IMR-90 (cell line): ENCODE measurements around the gene CYGB.

Experiments
- CEBPB ChIP-seq: IDR thresholded peaks from 2 replicates; pipeline ENCODE4 v1.6.1; 2012; ENCODE audit warnings: low read depth, low read length, improper control_type of control experiment
- CTCF ChIP-seq: conservative IDR thresholded peaks from 2 replicates; pipeline ENCODE4 v1.5.1; 2012; ENCODE audit warnings: mild to moderate bottlenecking, low read depth, low read length, improper control_type of control experiment
- FOS ChIP-seq: fragments of 150-350 bp; IDR thresholded peaks from 2 replicates; pipeline ENCODE4 v1.6.1; 2016; ENCODE audit warnings: low read depth, low read length
- POLR2A ChIP-seq: IDR thresholded peaks from 2 replicates; pipeline ENCODE4 v1.6.1; 2012; ENCODE audit warnings: mild to moderate bottlenecking, low read depth, low read length
- SMC3 ChIP-seq: fragments of 150-350 bp; IDR thresholded peaks from 2 replicates; pipeline ENCODE4 v1.6.1; 2016; ENCODE audit warnings: low read depth, mild to moderate bottlenecking, antibody characterized with exemption, low read length, moderate library complexity

GRCh38 chr17:76495663-76496400 is 41.7 kb downstream of the CYGB start:
- TF ChIP-seq CTCF (no peak), SMC3 (no peak), CEBPB (no peak), POLR2A (no peak), FOS (no peak)
